ENCODE measurements around the gene MGLL.

The MGLL gene

DNA sequence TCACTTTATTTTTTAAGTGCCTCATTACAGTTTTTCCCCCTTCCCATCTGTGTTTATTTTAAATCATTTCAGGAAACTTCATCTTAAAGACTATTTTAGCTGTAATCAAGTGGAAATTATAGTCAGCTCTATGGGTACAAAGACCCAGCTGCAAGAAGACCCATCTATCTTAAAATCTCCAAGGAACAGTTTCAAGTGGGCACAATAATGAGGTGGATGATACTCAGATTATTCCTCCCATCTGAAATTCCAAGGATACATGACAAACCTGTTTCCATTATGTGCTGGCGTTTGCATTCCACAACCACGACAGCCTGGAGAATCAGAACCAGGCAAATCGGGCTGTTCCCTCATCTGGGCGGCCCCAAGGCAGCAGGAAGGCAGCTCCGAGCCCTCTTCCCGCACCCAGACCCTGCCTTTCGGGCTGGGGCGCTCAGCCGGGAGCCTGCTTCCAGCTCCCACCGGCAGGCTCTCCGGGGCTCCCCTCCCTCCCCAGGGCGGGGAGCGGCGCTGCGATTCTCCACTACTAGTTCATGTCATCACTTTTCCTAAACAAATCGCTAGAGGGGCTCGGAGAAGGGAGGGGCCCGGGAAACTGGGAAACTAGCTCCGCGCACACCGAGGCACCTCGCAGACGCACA is at the start of gene MGLL:
TSS of gene MGLL (minus strand) at position 475 of the 641 bp plus-strand sequence. CDS start at position 278, 197 bp downstream.
- H3K36me3 ChIP-seq (ENCODE audit: insufficient read depth, low read length): no peaks in the 10 kb centered on the region
- no peak within 1 kb of the TSS for H3K27ac ChIP-seq
- H3K9ac ChIP-seq (ENCODE audit: insufficient read length): no peak within 1 kb of the TSS
- no peak for DNase-seq (ENCODE audit: low read depth, low spot score)
- TF ChIP-seq EZH2 (IDR thresholded peaks at IDR 0.05): peak; percentile 100
- no peak for TF ChIP-seq POLR2AphosphoS5 (IDR thresholded peaks at IDR 0.05; ENCODE audit: borderline replicate concordance, low read depth, low read length)
- no peak for TF ChIP-seq FOXP2 (optimal IDR thresholded peaks at IDR 0.05; ENCODE audit: control extremely low read depth, extremely low read length, insufficient read depth)
- H3K9me3 ChIP-seq (ENCODE audit: low read depth, low read length): no peaks in the 10 kb centered on the region
- peak within 1 kb of the TSS; percentile 66 for H3K4me3 ChIP-seq

DNA sequence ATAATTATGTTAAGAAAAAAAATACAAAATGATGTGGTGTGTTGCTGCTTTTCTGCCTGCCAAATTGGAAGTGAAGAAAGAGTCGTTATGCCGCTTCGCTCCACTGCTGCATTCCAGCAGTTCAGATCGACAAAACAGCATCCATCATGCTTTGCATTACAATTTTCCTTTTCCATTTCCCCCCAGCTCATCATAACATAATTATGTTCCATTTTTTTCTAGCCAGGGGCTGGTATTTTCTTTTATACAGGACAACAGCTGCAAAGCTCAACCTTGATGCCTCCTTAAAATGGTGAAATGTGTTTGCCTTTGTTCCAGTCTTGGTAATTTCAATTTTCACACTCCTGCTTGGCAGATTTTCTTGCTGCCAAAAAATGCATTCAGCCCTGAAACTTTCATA is 47.8 kb upstream of the MGLL start:
- TF ChIP-seq POLR2AphosphoS5 (IDR thresholded peaks at IDR 0.05; ENCODE audit: borderline replicate concordance, low read depth, low read length): no peak
- TF ChIP-seq FOXP2 (optimal IDR thresholded peaks at IDR 0.05; ENCODE audit: control extremely low read depth, extremely low read length, insufficient read depth): no peak
- no peak for TF ChIP-seq EZH2 (IDR thresholded peaks at IDR 0.05)
- no peak overlapping the region for H3K27ac ChIP-seq
- DNase-seq (ENCODE audit: low read depth, low spot score): no peak
- no peaks in the 10 kb centered on the region for H3K36me3 ChIP-seq (ENCODE audit: insufficient read depth, low read length)
- H3K9me3 ChIP-seq (ENCODE audit: low read depth, low read length): no peaks in the 10 kb centered on the region
- no peak overlapping the region for H3K9ac ChIP-seq (ENCODE audit: insufficient read length)
- H3K4me3 ChIP-seq: no peak overlapping the region

DNA sequence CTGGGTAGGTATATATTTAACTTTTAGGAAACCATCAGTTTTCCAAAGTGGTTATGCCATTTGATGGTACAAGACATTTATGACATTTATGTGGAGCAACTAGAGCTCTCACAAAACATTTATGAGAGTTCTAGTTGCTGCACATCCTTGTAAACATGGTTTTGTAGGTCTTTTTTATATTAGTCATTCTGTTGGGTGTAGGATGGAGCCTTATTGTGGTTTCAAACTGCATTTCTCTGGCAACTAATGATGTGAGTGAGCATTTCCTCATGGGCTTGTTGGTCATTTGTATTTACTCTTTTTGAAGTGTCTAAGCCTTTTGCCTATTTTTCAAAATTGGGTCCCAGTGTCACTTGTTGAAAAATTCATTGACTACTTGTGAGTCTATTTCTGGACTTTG is 45.7 kb upstream of the MGLL start:
- H3K36me3 ChIP-seq (ENCODE audit: insufficient read depth, low read length): no peaks in the 10 kb centered on the region
- no peaks in the 10 kb centered on the region for H3K9me3 ChIP-seq (ENCODE audit: low read depth, low read length)
- H3K9ac ChIP-seq (ENCODE audit: insufficient read length): no peak overlapping the region
- DNase-seq (ENCODE audit: low read depth, low spot score): no peak
- no peak for TF ChIP-seq EZH2 (IDR thresholded peaks at IDR 0.05)
- no peak for TF ChIP-seq FOXP2 (optimal IDR thresholded peaks at IDR 0.05; ENCODE audit: control extremely low read depth, extremely low read length, insufficient read depth)
- no peak for TF ChIP-seq POLR2AphosphoS5 (IDR thresholded peaks at IDR 0.05; ENCODE audit: borderline replicate concordance, low read depth, low read length)
- H3K4me3 ChIP-seq: no peak overlapping the region
- H3K27ac ChIP-seq: no peak overlapping the region

DNA sequence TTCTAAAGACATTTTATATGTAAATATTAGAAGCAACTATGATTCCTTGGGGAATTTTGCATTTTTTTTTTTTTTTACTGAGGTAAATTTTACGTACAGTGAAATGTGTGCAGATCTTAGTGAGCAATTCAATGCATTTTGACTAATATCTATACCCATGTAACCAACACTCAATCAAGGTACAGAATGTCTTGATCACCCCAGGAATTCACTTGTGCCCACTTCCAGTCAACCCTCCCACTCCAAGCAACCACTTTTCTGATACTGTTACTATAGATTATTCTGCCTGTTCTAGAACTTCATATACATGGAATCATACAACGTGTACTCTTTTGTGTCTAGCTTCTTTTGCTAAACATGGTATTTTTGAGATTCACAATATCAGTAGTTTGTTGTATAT is 45.1 kb upstream of the MGLL start:
- no peak overlapping the region for H3K9ac ChIP-seq (ENCODE audit: insufficient read length)
- TF ChIP-seq FOXP2 (optimal IDR thresholded peaks at IDR 0.05; ENCODE audit: control extremely low read depth, extremely low read length, insufficient read depth) (no peak), POLR2AphosphoS5 (IDR thresholded peaks at IDR 0.05; ENCODE audit: borderline replicate concordance, low read depth, low read length) (no peak), EZH2 (IDR thresholded peaks at IDR 0.05) (no peak)
- no peaks in the 10 kb centered on the region for H3K36me3 ChIP-seq (ENCODE audit: insufficient read depth, low read length)
- DNase-seq (ENCODE audit: low read depth, low spot score): no peak
- no peak overlapping the region for H3K27ac ChIP-seq
- no peak overlapping the region for H3K4me3 ChIP-seq
- no peaks in the 10 kb centered on the region for H3K9me3 ChIP-seq (ENCODE audit: low read depth, low read length)

DNA sequence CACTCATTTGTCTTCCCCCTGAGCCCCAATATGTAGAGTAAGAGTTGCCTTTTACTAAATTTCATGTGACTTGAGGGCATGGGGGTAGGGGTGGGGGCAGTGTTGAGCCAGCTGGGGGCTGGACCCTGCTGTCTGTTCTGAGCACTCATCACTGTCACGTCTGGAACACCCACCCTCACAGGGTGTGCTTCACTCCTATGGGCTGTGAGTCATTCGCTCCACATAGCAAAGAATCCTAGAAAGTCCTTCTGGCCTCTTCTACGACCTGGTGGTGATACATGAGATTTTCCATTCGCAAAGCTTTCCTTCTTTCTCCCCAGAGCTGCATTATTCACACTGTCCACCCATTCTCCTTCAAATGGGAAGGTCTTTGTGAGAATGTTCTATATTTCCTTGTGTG is 43.6 kb upstream of the MGLL start:
- DNase-seq (ENCODE audit: low read depth, low spot score): no peak
- Histone ChIP-seq H3K9ac (ENCODE audit: insufficient read length) (no peak overlapping the region), H3K4me3 (no peak overlapping the region), H3K36me3 (ENCODE audit: insufficient read depth, low read length) (no peaks in the 10 kb centered on the region), H3K27ac (no peak overlapping the region), H3K9me3 (ENCODE audit: low read depth, low read length) (no peaks in the 10 kb centered on the region)
- no peak for TF ChIP-seq EZH2 (IDR thresholded peaks at IDR 0.05)
- no peak for TF ChIP-seq POLR2AphosphoS5 (IDR thresholded peaks at IDR 0.05; ENCODE audit: borderline replicate concordance, low read depth, low read length)
- TF ChIP-seq FOXP2 (optimal IDR thresholded peaks at IDR 0.05; ENCODE audit: control extremely low read depth, extremely low read length, insufficient read depth): no peak

DNA sequence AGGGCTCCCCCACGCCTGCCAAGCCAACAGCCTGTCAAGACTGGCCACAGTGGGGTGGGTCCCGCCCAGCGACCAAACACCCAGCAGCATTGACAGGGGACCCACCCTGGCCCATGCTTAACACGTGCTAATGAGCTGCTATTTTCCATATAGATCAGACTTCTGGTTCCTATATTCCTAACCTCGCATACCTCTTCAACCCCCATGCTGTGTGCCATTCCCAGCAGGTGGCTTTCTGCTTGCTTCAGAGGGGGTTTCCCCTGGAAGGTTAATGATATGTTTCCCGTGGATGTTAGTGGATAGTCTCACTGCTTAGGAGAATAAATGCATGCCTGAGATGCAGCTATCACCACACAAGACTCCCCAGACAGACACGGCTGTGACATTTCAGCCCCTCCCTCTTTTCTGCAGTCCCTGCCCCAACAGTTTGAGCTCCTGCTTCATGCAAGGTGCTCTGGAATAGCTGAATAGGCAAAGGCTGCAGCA is 37.9 kb upstream of the MGLL start:
- no peak for TF ChIP-seq EZH2 (IDR thresholded peaks at IDR 0.05)
- no peak for TF ChIP-seq POLR2AphosphoS5 (IDR thresholded peaks at IDR 0.05; ENCODE audit: borderline replicate concordance, low read depth, low read length)
- no peak for TF ChIP-seq FOXP2 (optimal IDR thresholded peaks at IDR 0.05; ENCODE audit: control extremely low read depth, extremely low read length, insufficient read depth)
- no peaks in the 10 kb centered on the region for H3K9me3 ChIP-seq (ENCODE audit: low read depth, low read length)
- no peak for DNase-seq (ENCODE audit: low read depth, low spot score)
- H3K4me3 ChIP-seq: no peak overlapping the region
- no peak overlapping the region for H3K27ac ChIP-seq
- no peaks in the 10 kb centered on the region for H3K36me3 ChIP-seq (ENCODE audit: insufficient read depth, low read length)
- H3K9ac ChIP-seq (ENCODE audit: insufficient read length): no peak overlapping the region

DNA sequence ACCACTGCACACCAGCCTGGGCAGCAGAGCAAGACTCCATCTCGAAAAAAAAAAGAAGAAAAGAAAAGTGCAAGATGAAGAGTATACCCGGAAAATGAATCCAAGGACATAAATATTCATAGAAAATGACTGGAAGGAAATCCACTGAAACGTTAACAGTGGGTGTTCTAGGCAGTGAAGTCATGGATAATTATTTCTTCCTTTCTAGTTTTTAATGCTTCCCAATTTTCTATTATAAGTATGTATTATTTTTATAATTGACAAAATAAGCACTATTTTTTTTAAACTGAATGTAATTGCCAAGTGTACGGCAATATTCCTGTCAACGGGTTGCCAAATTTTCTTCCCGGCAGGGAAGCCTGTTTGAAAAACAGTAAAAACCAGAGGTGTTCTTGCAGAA is 37.4 kb upstream of the MGLL start:
- TF ChIP-seq POLR2AphosphoS5 (IDR thresholded peaks at IDR 0.05; ENCODE audit: borderline replicate concordance, low read depth, low read length): peak; percentile 16; the same call in 1 of the 2 replicates
- TF ChIP-seq EZH2 (IDR thresholded peaks at IDR 0.05): no peak
- no peak for TF ChIP-seq FOXP2 (optimal IDR thresholded peaks at IDR 0.05; ENCODE audit: control extremely low read depth, extremely low read length, insufficient read depth)
- Histone ChIP-seq H3K36me3 (ENCODE audit: insufficient read depth, low read length) (no peaks in the 10 kb centered on the region), H3K9me3 (ENCODE audit: low read depth, low read length) (no peaks in the 10 kb centered on the region), H3K27ac (no peak overlapping the region), H3K4me3 (no peak overlapping the region), H3K9ac (ENCODE audit: insufficient read length) (no peak overlapping the region)
- peak; percentile 67 for DNase-seq (ENCODE audit: low read depth, low spot score)

DNA sequence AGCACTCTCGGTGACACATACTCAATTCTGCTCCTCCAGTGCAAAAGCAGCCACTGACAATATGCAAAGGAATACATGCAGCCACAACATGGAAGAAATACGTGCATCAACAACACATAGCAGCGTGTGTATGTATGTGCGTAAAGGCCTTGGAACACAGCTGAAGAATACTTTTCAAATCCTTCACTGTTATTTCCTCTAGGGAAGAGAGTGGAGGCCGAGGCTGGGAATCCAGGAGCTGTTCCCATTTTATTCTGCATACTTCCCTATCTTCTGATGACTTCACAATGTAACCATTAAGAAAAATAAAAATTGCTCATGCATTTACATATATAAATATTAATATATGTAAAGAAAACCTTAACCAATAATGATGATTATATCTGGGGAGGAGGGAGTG is 36.6 kb upstream of the MGLL start:
- H3K36me3 ChIP-seq (ENCODE audit: insufficient read depth, low read length): no peaks in the 10 kb centered on the region
- no peak overlapping the region for H3K27ac ChIP-seq
- TF ChIP-seq EZH2 (IDR thresholded peaks at IDR 0.05): no peak
- no peak overlapping the region for H3K4me3 ChIP-seq
- H3K9me3 ChIP-seq (ENCODE audit: low read depth, low read length): no peaks in the 10 kb centered on the region
- no peak overlapping the region for H3K9ac ChIP-seq (ENCODE audit: insufficient read length)
- no peak for DNase-seq (ENCODE audit: low read depth, low spot score)

DNA sequence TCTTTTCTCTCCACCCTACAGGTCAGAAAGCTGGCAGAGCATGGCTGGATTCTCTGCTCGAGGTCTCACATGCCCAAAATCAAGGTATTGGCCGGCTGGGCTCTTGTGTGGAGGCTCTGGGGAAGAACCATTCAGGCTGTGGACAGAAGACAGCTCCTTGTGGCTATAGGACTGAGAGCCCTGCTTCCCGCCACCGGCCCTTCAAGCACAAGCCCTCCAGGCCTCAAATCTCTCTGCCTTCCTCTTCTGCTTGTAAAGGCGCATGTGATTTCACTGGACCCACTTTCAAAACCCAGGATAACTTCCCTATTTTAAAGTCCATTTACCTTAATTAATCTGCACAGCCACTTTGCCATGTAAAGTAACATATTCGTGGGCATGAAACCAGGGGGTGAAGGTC is 36.2 kb upstream of the MGLL start:
- TF ChIP-seq POLR2AphosphoS5 (IDR thresholded peaks at IDR 0.05; ENCODE audit: borderline replicate concordance, low read depth, low read length) (no peak), EZH2 (IDR thresholded peaks at IDR 0.05) (no peak), FOXP2 (optimal IDR thresholded peaks at IDR 0.05; ENCODE audit: control extremely low read depth, extremely low read length, insufficient read depth) (no peak)
- H3K27ac ChIP-seq: no peak overlapping the region
- no peaks in the 10 kb centered on the region for H3K36me3 ChIP-seq (ENCODE audit: insufficient read depth, low read length)
- H3K9me3 ChIP-seq (ENCODE audit: low read depth, low read length): no peaks in the 10 kb centered on the region
- no peak overlapping the region for H3K9ac ChIP-seq (ENCODE audit: insufficient read length)
- no peak for DNase-seq (ENCODE audit: low read depth, low spot score)
- H3K4me3 ChIP-seq: no peak overlapping the region

All from SK-N-MC (cell line).